BJ (cell line): ENCODE results near the gene ZNF845. TPM values are rescaled to one million over a fixed set of nuclear protein-coding genes. Genes with fewer than 3 reads are reported as not detected.
A peak's percentile ranks its signal among the peaks of the same experiment; 100 is the strongest.
"Not testable (repeated sequence)": the region's sequence is repeated elsewhere in the genome, so short reads cannot be mapped to it uniquely, and the experiment has no call there.

Experiments
- CTCF ChIA-PET: fragments of 350-600 bp; formaldehyde crosslinking; extraction: SDS; loops from one replicate; lab custom pipeline; 2021; ENCODE audit warnings: antibody characterized with exemption, inconsistent platforms; lab: Yijun Ruan, JAX
- POLR2A ChIA-PET: fragments of 300-600 bp; sonication (Branson Sonifier 250); formaldehyde crosslinking; extraction: SDS; loops from one replicate; lab custom pipeline; 2021; ENCODE audit warnings: antibody characterized with exemption; lab: Charles Lee
- DNase-seq: peaks from one replicate; pipeline ENCODE4 v3.0.0-alpha.2; 2011; ENCODE audit warnings: low read depth
- H3K27me3 ChIP-seq: 2 replicates; pipeline ENCODE4 v1.6.0; 2011; ENCODE audit warnings: low read length; ENCODE audit not compliant: control insufficient read depth, insufficient read depth
- H3K36me3 ChIP-seq: 2 replicates; pipeline ENCODE4 v1.5.1; 2011; ENCODE audit warnings: low read length; ENCODE audit not compliant: control insufficient read depth, insufficient read depth
- H3K4me3 ChIP-seq: 2 replicates; pipeline ENCODE4 v1.5.1; 2011; ENCODE audit warnings: low read depth, mild to moderate bottlenecking, control low read depth, low read length
- CTCF ChIP-seq: IDR thresholded peaks from 2 replicates; pipeline ENCODE4 v1.5.1; 2011; ENCODE audit warnings: low read depth, mild to moderate bottlenecking, control low read depth, inconsistent platforms, low read length, moderate library complexity; ENCODE audit not compliant: insufficient read depth
- polyA plus RNA-seq: library from polyadenylated mRNA; depleted of rRNA; stranded (reverse); fragments of >200 nt; gene quantifications from 2 replicates; pipeline ENCODE4 v1.2.3, GENCODE V29; 2011; rRNA removed

ZNF845 gene
- polyA plus RNA-seq, 1 experiment: 1.5 TPM

DNA sequence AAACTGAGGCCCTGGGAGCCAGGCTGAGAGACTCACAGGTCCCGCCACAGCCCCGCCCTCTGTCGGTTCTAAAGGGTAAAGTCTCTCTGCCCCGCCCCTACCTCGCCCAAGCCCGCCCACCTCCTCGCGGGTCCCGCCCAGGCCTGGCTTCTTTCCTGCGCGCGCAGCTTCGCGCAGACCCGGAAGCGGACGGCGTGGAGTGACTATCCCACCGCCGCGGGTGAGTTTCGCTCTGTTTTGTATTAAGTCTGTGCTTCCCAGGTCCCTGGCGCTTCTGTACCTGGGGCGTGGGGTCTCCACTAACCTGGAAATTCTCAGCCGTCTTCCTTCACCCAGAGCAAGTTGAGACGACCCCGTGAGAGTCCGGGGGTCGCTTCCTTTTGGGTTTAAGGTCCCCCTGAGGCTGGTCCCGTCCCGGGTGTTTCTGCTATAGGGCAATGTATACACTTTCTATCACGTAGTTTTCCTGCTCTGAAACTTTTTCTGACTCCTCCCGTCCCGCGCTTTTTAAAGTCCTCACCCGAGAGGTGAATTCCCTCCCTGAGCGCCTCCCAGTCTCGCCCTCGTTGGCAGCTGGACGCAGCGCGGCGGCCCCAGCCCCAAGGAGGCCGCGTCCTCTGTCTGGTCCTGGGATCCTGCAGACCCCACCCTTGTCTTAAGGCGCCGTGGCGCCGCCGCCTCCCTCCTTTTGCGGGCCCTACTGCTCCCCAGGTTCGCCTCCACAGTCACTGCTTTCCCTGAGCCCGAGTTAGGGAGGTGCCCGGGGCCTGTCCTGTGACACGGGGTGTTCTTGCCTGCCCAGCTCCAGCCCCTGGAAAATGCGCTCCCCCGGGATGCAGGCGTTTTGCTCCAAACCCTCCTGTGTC is 61.7 kb downstream of the ZNF845 start, which contains the start of gene ZNF765:
ZNF765 (plus strand) TSS at position 176 of the 866 bp plus-strand sequence. CDS start 2,867 bp downstream, outside the sequence.
- CTCF ChIA-PET: interaction anchor here (0.7 to 2.0 kb wide), 3 partner anchors 9 to 200 kb away, joined by 3 to 8 read pairs (median 4); no protein-coding TSS in a partner anchor
- peak; percentile 64 for TF ChIP-seq CTCF
- POLR2A ChIA-PET: no interaction called here

GRCh38 chr19:53395840-53396524 is 62.4 kb downstream of the ZNF845 start:
- H3K36me3 ChIP-seq, H3K27me3 ChIP-seq, DNase-seq, POLR2A ChIA-PET: not testable (repeated sequence)
- CTCF ChIA-PET: interaction anchor here (0.6 to 1.4 kb wide), 2 partner anchors 10 to 37 kb away, joined by 4 read pairs; no protein-coding TSS in a partner anchor
- H3K4me3 ChIP-seq: peak overlapping the region; percentile 83

More for the DNA sequence above, 61.7 kb downstream of the ZNF845 start, which contains the start of gene ZNF765:
- peak within 1 kb of the TSS; percentile 83 for H3K4me3 ChIP-seq
- H3K36me3 ChIP-seq: peaks cover 4% of the 10 kb centered on the region
- peak; percentile 39 for DNase-seq
- no peaks in the 10 kb centered on the region for H3K27me3 ChIP-seq

- ChIA-PET CTCF (interaction anchor here (0.6 kb wide), 1 partner anchor 36 kb away, joined by 4 read pairs; no protein-coding TSS in a partner anchor), POLR2A (no interaction called here)
- Histone ChIP-seq H3K4me3 (no peak overlapping the region; the same call in 1 of the 2 replicates), H3K27me3 (no peaks in the 10 kb centered on the region), H3K36me3 (peaks cover 5% of the 10 kb centered on the region)
- DNase-seq: no peak
- TF ChIP-seq CTCF: no peak
Measured at GRCh38 chr19:53396525-53396868, 62.9 kb downstream of the ZNF845 start.

DNA sequence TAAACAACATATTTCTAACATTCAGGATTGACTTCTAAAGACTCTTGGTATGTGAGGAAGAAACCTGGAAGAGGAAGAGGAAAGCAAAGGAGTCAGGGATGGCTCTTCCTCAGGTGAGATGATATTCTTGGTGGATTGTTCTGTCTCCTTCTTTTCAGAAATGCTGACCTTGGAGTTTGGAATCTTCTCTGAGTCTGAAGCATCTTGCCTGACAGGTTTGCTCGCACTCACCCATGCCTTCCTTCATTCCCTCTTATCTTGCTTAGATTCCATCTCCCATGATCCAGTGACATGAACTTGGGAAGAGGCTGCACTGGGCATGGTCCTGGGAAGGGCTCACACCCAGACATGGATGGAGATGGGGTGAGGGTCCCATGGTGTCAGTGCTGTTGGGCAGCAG is 64.4 kb downstream of the ZNF845 start:
- H3K36me3 ChIP-seq, CTCF ChIA-PET, H3K27me3 ChIP-seq, POLR2A ChIA-PET, DNase-seq, H3K4me3 ChIP-seq: not testable (repeated sequence)

Other genes starting within 250 kb of the ZNF845 start
- 9.0 and 11.5 TPM in 2 replicates for gene ZNF160, start 230.3 kb upstream of the ZNF845 start, polyA plus RNA-seq
- gene ZNF415, start 200.8 kb upstream of the ZNF845 start, polyA plus RNA-seq: 4.6 and 6.3 TPM in 2 replicates
- 2.0 and 4.2 TPM in 2 replicates for gene ZNF347, start 174.7 kb upstream of the ZNF845 start, polyA plus RNA-seq
- 3.0 and 3.5 TPM in 2 replicates for gene ZNF665, start 140.4 kb upstream of the ZNF845 start, polyA plus RNA-seq
- 12.9 and 20.4 TPM in 2 replicates for gene ZNF677, start 78.9 kb upstream of the ZNF845 start, polyA plus RNA-seq
- gene VN1R2, start 75.5 kb upstream of the ZNF845 start, polyA plus RNA-seq: not detected in 2 replicates
- not detected in 2 replicates for gene VN1R4, start 66.0 kb upstream of the ZNF845 start, polyA plus RNA-seq
- 1.2 and 2.3 TPM in 2 replicates for gene ZNF525, start 32.0 kb downstream of the ZNF845 start, polyA plus RNA-seq
- 2.9 and 3.9 TPM in 2 replicates for gene ZNF765, start 61.4 kb downstream of the ZNF845 start, polyA plus RNA-seq
- gene ZNF761, start 98.2 kb downstream of the ZNF845 start, polyA plus RNA-seq: 5.6 and 8.7 TPM in 2 replicates
- gene ZNF813, start 134.0 kb downstream of the ZNF845 start, polyA plus RNA-seq: 0.60 and 1.5 TPM in 2 replicates
- gene ZNF331, start 204.4 kb downstream of the ZNF845 start, polyA plus RNA-seq: 4.8 and 6.1 TPM in 2 replicates